ENCODE data around the gene FNDC3B. TPM values are rescaled to one million over a fixed set of nuclear protein-coding genes. Genes with fewer than 3 reads are reported as not detected.
A peak's percentile ranks its signal among the peaks of the same experiment; 100 is the strongest.
"Not testable (repeated sequence)": the region's sequence is repeated elsewhere in the genome, so short reads cannot be mapped to it uniquely, and the experiment has no call there.

The FNDC3B gene
- total RNA-seq, 1 donor from 2014 or later, result 160 TPM

GRCh38 chr3:172040981-172041963 is 1.9 kb downstream of the FNDC3B start:
- Histone ChIP-seq H3K27ac (peak overlapping the region; percentile 97), H3K4me1 (peaks cover 36% of the 10 kb centered on the region), H3K9me3 (no peaks in the 10 kb centered on the region), H3K27me3 (no peaks in the 10 kb centered on the region), H3K36me3 (peaks cover 6% of the 10 kb centered on the region), H3K4me3 (peak overlapping the region; percentile 96)
- no peak for ATAC-seq
- intact Hi-C loops (cut with DNase I), result no loop called here
- peak; percentile 66 for DNase-seq
- TF ChIP-seq CTCF (IDR thresholded peaks at IDR 0.05), result no peak

- no peak for TF ChIP-seq CTCF (IDR thresholded peaks at IDR 0.05)
- ATAC-seq (no peak), DNase-seq (no peak)
- intact Hi-C loops (cut with DNase I), result no loop called here
- no peaks in the 10 kb centered on the region for H3K9me3 ChIP-seq
- H3K4me3 ChIP-seq, result peak overlapping the region; percentile 96
- H3K27ac ChIP-seq, result peak overlapping the region; percentile 97
- H3K27me3 ChIP-seq, result no peaks in the 10 kb centered on the region
- H3K36me3 ChIP-seq, result peaks cover 6% of the 10 kb centered on the region
- H3K4me1 ChIP-seq, result peaks cover 45% of the 10 kb centered on the region
These were observed 2.8 kb downstream of the FNDC3B start for GRCh38 chr3:172042136-172042662.

DNA sequence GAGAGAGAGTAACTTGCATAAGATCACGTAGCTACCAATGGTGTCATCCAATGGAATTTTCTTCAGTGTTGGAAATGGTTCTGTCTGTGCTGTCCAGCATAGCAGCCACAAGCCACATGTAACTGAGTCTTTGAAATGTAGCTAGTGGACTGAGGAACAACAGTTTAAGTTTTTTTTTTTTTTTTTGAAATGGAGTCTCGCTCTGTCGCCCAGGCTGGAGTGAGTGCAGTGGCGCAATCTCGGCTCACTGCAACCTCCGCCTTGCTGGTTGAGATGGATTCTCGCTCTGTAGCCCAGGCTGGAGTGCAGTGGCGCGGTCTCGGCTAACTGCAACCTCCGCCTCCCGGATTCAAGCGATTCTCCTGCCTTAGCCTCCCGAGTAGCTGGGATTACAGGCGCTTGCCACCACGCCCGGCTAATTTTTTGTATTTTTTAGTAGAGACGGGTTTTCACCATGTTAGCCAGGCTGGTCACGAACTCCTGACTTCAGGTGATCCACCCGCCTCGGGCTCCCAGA is 3.3 kb downstream of the FNDC3B start:
- H3K27ac ChIP-seq; H3K4me3 ChIP-seq; H3K27me3 ChIP-seq; H3K9me3 ChIP-seq; ATAC-seq; H3K36me3 ChIP-seq; intact Hi-C loops (cut with DNase I): not testable (repeated sequence)
- peak; percentile 69 for DNase-seq
- peaks cover 50% of the 10 kb centered on the region for H3K4me1 ChIP-seq

GRCh38 chr3:172043233-172043632 is 3.9 kb downstream of the FNDC3B start:
- Histone ChIP-seq H3K36me3 (peaks cover 6% of the 10 kb centered on the region), H3K4me1 (peaks cover 50% of the 10 kb centered on the region), H3K27ac (no peak overlapping the region), H3K27me3 (no peaks in the 10 kb centered on the region), H3K4me3 (no peak overlapping the region), H3K9me3 (no peaks in the 10 kb centered on the region)
- TF ChIP-seq CTCF (IDR thresholded peaks at IDR 0.05), result no peak
- no peak for DNase-seq
- intact Hi-C loops (cut with DNase I), result no loop called here
- ATAC-seq, result no peak

DNA sequence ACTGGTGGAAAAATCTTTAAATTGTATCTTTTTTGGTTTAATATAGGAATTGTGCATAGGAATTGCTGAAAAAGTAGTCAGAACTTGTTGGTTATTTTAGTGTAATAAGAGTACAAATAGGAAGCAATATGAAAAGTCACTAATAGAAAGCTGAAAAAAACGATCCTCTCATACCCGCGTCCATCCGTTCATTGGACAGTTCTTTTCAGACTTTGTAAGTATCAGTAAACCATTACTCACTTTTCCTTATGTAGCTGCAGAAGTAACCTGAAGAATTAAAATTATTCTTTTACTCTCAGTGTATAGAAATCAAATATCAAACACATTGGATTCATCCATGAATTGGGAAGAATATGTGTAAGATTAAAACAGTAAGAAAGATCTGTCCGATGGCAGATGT is 4.4 kb downstream of the FNDC3B start:
- H3K27me3 ChIP-seq, result no peaks in the 10 kb centered on the region
- ATAC-seq (no peak), DNase-seq (no peak)
- peaks cover 46% of the 10 kb centered on the region for H3K4me1 ChIP-seq
- no peaks in the 10 kb centered on the region for H3K9me3 ChIP-seq
- no peak overlapping the region for H3K27ac ChIP-seq
- no peak overlapping the region for H3K4me3 ChIP-seq
- no peak for TF ChIP-seq CTCF (IDR thresholded peaks at IDR 0.05)
- H3K36me3 ChIP-seq, result peaks cover 6% of the 10 kb centered on the region
- intact Hi-C loops (cut with DNase I), result no loop called here

Measured in upper lobe of right lung (tissue), 1 donor.